GM19463 (cell line): ENCODE results near the gene ATP11A.
"Not testable (repeated sequence)": the region's sequence is repeated elsewhere in the genome, so short reads cannot be mapped to it uniquely, and the experiment has no call there.

ENCODE experiments used
- ATAC-seq: cut with Tn5 transposase; IDR thresholded peaks from one replicate; pipeline ENCODE4 v1.9.1; 2021; ENCODE audit warnings: mild to moderate bottlenecking, moderate library complexity; ENCODE audit not compliant: unreplicated experiment

ATP11A gene

GRCh38 chr13:112851107-112852038 is 161.5 kb downstream of the ATP11A start:
- ATAC-seq, result no peak

DNA sequence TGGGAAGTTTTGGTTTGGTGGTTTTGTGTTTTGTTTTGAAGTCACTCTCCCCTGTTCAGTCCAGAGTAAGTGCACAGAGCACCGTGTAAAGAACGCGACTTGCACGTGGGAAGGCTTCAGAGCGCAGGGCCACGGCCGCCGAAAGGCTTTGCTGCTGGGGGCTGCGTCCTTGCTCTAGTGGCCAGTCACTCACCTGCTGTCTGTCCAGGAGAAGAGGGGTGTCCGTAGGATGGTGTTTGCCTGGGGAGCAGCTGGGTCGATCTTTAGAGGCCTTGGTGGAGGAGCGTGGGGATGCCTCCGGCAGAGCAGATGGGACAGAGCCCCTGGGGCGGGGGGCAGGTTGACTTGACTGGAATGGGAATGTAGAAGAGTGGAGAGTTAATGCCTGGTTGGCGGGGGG is 162.6 kb downstream of the ATP11A start:
- ATAC-seq, result no peak

DNA sequence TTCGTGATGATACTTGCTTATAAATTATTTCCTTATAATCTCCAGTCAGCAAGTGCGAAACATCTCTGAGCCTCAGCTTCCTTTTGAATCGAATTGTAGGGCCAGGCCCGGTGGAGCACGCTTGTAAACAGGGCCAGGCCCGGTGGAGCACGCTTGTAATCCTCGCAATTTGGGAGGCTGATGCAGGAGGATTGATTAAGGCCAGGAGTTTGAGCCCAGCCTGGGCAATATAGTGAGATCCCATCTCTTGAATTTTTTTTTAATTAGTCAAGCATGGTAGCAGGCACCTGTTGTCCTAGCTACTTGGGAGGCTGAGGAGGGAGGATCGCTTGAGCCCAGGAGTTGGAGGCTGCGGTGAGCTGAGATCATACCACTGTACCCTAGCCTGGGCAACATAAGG is 163.0 kb downstream of the ATP11A start:
- ATAC-seq, result no peak

GRCh38 chr13:112854321-112854720 is 164.5 kb downstream of the ATP11A start:
- no peak for ATAC-seq

GRCh38 chr13:112855859-112856258 is 166.0 kb downstream of the ATP11A start:
- no peak for ATAC-seq

DNA sequence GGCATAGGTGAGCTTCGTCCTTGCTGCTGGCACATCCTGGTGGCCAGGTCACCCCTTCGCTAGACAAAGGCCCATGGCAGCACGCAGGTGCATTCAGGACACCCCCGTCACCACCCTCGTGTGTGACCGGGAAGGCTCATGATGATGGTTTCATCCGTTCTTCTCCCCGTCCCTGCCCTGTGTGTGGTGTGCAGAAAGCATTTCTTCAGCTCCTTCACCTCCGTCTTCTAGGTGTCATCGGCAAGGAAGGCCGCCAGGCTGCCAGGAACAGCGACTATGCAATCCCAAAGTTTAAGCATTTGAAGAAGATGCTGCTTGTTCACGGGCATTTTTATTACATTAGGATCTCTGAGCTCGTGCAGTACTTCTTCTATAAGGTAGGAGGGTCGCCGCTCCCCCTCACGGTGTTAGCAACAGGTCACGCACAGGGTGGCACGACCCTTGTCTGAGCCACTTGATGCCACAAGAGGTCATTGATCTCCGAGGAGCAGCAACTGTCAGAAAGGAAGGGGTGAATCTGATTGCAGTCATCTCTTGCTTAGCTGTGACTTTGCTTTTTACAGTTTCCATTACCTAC is 168.2 kb downstream of the ATP11A start:
- ATAC-seq, result no peak

DNA sequence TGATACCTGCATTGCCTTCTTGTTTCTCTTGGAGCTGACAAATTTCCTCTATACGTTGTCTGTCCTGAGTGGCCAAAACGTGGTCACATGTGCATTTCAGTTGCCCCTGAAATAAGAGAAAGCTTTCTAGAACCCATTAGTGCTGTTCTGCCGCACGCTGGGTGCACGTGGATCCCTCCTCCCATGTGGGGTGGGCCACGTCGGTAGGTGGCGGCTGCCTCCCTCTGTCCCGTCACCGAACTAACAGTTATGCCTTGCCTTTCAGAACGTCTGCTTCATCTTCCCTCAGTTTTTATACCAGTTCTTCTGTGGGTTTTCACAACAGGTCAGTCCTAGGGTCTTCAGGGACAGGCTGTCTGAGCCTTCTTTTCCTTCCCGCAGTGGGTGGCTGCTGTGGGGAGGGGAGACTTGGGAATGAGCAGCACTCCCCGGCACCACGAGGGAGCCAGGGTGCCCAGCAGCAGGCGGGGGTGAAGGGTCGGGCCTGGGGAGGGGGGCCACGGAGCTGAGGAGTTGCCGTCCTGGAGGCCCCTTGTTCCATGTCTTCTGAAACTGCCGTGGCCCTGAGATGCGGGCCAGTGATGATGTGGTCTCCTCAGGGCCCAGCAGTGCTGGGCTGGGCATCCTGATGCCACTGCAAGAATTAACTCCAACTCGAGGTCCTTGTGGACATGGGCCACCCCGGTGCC is 169.4 kb downstream of the ATP11A start:
- ATAC-seq, result no peak

- peak; percentile 89 for ATAC-seq
Observed at GRCh38 chr13:112859817-112860190, 170.0 kb downstream of the ATP11A start.

GRCh38 chr13:112861876-112862615 is 172.2 kb downstream of the ATP11A start:
- ATAC-seq, result no peak

DNA sequence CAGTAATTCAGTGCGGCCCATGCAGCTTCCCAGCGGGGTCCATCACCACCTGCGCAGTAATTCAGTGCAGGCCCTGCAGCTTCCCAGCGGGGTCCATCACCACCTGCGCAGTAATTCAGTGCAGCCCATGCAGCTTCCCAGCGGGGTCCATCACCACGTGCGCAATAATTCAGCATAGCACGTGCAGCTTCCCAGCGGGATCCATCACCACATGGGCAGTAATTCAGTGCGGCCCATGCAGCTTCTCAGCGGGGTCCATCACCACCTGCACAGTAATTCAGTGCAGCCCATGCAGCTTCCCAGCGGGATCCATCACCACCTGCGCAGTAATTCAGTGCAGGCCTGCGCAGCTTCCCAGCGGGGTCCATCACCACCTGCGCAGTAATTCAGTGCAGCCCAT is 173.5 kb downstream of the ATP11A start:
- ATAC-seq, result not testable (repeated sequence)

- ATAC-seq, result not testable (repeated sequence)
Observed at GRCh38 chr13:112865478-112865877, 175.6 kb downstream of the ATP11A start.

- ATAC-seq, result no peak
Observed at GRCh38 chr13:112867301-112867711, 177.5 kb downstream of the ATP11A start.

DNA sequence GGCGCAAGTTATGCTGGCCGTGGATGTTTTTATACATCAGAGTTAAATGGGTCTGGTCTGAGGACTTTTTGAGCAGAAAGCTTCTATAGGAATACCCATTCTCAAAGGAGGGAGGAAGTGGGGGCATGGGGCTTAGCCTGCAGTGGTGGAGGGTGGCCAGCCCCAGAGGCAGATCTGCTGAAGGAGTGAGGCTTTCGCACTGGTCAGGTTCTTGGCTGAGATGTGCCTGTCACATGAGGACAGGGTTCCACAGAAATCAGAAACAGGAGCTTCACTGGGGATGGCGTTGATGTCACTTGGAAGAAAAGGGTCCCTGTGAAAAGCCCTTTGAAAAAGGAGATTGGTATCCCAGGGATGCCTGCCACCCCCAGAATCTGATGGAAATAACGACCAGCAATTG is 178.5 kb downstream of the ATP11A start:
- no peak for ATAC-seq

GRCh38 chr13:112869202-112870050 is 179.6 kb downstream of the ATP11A start:
- no peak for ATAC-seq

DNA sequence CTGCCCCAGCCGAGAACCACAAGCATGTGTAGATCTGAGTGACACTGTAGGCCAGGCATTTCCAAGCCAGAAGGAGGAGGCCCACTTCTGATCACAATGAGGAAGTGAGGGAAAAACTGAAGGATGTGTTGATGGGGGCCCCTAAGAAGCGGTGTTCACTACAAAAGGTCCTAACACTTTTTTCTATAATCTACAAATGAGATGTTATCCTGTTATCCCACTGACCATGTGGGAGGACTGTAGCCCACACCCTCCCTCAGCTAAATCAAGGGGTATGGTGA is 180.2 kb downstream of the ATP11A start:
- ATAC-seq, result no peak

DNA sequence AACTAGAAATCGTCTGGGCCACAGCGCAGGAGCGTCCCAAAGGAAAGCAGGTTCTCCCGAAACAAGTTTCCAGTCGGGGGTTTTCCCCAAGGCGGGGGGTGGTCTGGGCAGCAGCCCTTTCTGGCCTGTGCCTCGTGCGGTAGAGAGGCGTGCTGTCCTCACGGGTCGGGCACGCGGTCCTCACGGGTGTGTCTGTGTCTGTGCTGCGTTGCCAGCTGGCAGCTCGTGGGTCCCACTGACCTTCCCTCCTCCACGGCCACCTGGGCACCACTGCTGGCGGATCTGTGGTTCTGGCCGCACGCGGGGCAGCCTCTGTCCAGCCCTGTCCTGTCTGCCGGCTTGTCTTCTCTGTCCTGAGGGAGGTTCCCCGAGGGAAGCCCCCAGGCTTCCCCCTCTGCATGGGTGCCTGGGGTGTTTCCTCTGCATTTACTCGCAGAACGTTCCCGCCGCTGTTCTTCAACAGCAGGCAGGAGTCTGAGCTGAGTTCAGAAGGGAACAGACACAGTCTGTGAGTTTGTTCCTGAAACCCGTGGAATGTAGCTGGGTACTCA is 181.0 kb downstream of the ATP11A start:
- ATAC-seq, result no peak

- no peak for ATAC-seq
Observed at GRCh38 chr13:112871742-112872141, 181.9 kb downstream of the ATP11A start.

GRCh38 chr13:112872657-112873631 is 183.1 kb downstream of the ATP11A start:
- ATAC-seq, result peak; percentile 32
